GM12878 (cell line): ENCODE data around the gene CMTM4. TPM values are rescaled to one million over a fixed set of nuclear protein-coding genes. Genes with fewer than 3 reads are reported as not detected.
"Not testable (repeated sequence)": the region's sequence is repeated elsewhere in the genome, so short reads cannot be mapped to it uniquely, and the experiment has no call there.

ENCODE experiments used
- ATAC-seq: fragments of 200-7000 bp; cut with Tn5 transposase; 3 replicates; pipeline ENCODE4 v1.9.1; 2020; ENCODE audit warnings: mild to moderate bottlenecking, moderate library complexity
- BruUV-seq: library from RNA; stranded (reverse); fragments of 400-500 nt; replicated peaks from 2 replicates; lab custom pipeline; 2021; lab: Mats Ljungman, UMichigan
- CTCF ChIA-PET: fragments of 300-600 bp; sonication (Branson Sonifier 250); formaldehyde crosslinking; extraction: SDS; loops from one replicate; lab custom pipeline; 2021; ENCODE audit warnings: inconsistent platforms; lab: Yijun Ruan, JAX
- POLR2A ChIA-PET: fragments of 350-600 bp; formaldehyde crosslinking; extraction: SDS; loops from one replicate; lab custom pipeline; 2021; ENCODE audit warnings: inconsistent platforms; lab: Charles Lee
- RAD21 ChIA-PET: fragments of 300-600 bp; sonication (Branson Sonifier 250); formaldehyde crosslinking; loops from one replicate; lab custom pipeline; 2023; ENCODE audit warnings: antibody characterized with exemption; ENCODE audit not compliant: unreplicated experiment; lab: Charles Lee
- SMC1A ChIA-PET: fragments of 300-600 bp; sonication (Branson Sonifier 250); formaldehyde crosslinking; loops from one replicate; lab custom pipeline; 2023; ENCODE audit not compliant: unreplicated experiment, uncharacterized antibody; lab: Charles Lee
- DNase-seq: peaks from one replicate; pipeline ENCODE4 v3.0.0-alpha.2; 2011; ENCODE audit warnings: low read depth, low spot score
- FAIRE-seq: peaks from 3 replicates; lab custom pipeline; 2011; peaks lifted over from hg19 to GRCh38; lab: Jason Lieb, UNC
- H2AFZ ChIP-seq: 2 replicates; pipeline ENCODE4 v1.6.0; 2011; ENCODE audit warnings: low read depth, low read length, control low read depth; ENCODE audit not compliant: control insufficient read depth
- H3K27ac ChIP-seq: 2 replicates; pipeline ENCODE4 v1.5.1; 2011; ENCODE audit warnings: control low read depth; ENCODE audit not compliant: control insufficient read depth, insufficient read depth
- H3K27me3 ChIP-seq, 2 experiments: replicated peaks in 1 of 2; 2 replicates each; pipeline versions ENCODE4 v1.6.0 to v1.6.1; 2011; ENCODE audit warnings: low read length in 1 of 2; ENCODE audit not compliant: control insufficient read depth in 2 of 2, insufficient read depth in 2 of 2
- H3K36me3 ChIP-seq, 2 experiments: 2 replicates each; pipeline ENCODE4 v1.5.1; 2011; ENCODE audit warnings: low read length in 1 of 2; ENCODE audit not compliant: control insufficient read depth in 2 of 2, insufficient read depth in 2 of 2
- H3K4me1 ChIP-seq: 2 replicates; pipeline ENCODE4 v1.6.1; 2011; ENCODE audit warnings: mild to moderate bottlenecking, low read length, moderate library complexity, mixed read lengths; ENCODE audit not compliant: control insufficient read depth, insufficient read depth
- H3K4me2 ChIP-seq: 2 replicates; pipeline ENCODE4 v1.6.0; 2011; ENCODE audit warnings: control low read depth; ENCODE audit not compliant: control insufficient read depth, insufficient read depth
- H3K4me3 ChIP-seq: fragments of 200-600 bp; sonication (generic); 2 replicates; pipeline ENCODE4 v1.5.1; 2016
- H3K79me2 ChIP-seq: 2 replicates; pipeline ENCODE4 v1.6.0; 2011; ENCODE audit warnings: low read length; ENCODE audit not compliant: control insufficient read depth, insufficient read depth
- H3K9ac ChIP-seq: 2 replicates; pipeline ENCODE4 v1.8.0; 2011; ENCODE audit warnings: low read length, control low read depth, mixed read lengths; ENCODE audit not compliant: control insufficient read depth, insufficient read depth
- H3K9me3 ChIP-seq: replicated peaks from 3 replicates; pipeline ENCODE4 v1.5.1; 2011; ENCODE audit warnings: mild to moderate bottlenecking, low read length; ENCODE audit not compliant: control insufficient read depth, insufficient read depth
- H4K20me1 ChIP-seq: 2 replicates; pipeline ENCODE4 v1.6.0; 2011; ENCODE audit not compliant: control insufficient read depth, insufficient read depth
- CEBPZ ChIP-seq: fragments of 150-350 bp; IDR thresholded peaks from 2 replicates; pipeline ENCODE4 v1.6.1; 2016; ENCODE audit warnings: low read depth, low read length
- E2F8 ChIP-seq: fragments of 450-650 bp; IDR thresholded peaks from 2 replicates; pipeline ENCODE4 v1.6.1; 2018; ENCODE audit warnings: mild to moderate bottlenecking, low read depth, moderate library complexity; ENCODE audit not compliant: partially characterized antibody
- IKZF1 ChIP-seq: fragments of 450-650 bp; conservative IDR thresholded peaks from 2 replicates; pipeline ENCODE4 v1.6.1; 2017; ENCODE audit warnings: antibody characterized with exemption, mild to moderate bottlenecking
- RAD51 ChIP-seq: fragments of 450-650 bp; IDR thresholded peaks from 2 replicates; pipeline ENCODE4 v1.6.1; 2016; ENCODE audit warnings: moderate library complexity, mild to moderate bottlenecking, inconsistent platforms
- USF1 ChIP-seq: IDR thresholded peaks from 2 replicates; pipeline ENCODE4 v1.6.1; 2011; ENCODE audit warnings: borderline replicate concordance, low read depth, mild to moderate bottlenecking, moderate library complexity, mixed read lengths, low read length; ENCODE audit not compliant: insufficient read depth; ENCODE audit errors: extremely low read length
- WGBS: methylation state at CpG from one replicate; pipeline ENCODE4 v1.1.6; 2016; ENCODE audit warnings: low lambda C conversion rate; ENCODE audit not compliant: insufficient replicate concordance, insufficient coverage; ENCODE audit errors: missing lambda C conversion rate; 5-methylcytosine and 5-hydroxymethylcytosine counted together
- in situ Hi-C: fragments of 300-500 bp; cut with MboI; formaldehyde crosslinking; loops from 9 replicates; pipeline ENCODE4 v1.14.3; 2018; ENCODE audit warnings: mixed read lengths
- intact Hi-C: fragments of 100-400 bp; cut with micrococcal nuclease; formaldehyde crosslinking; loops from one replicate; pipeline ENCODE4 v1.14.2; 2022; ENCODE audit not compliant: unreplicated experiment
- polyA plus RNA-seq, 11 experiments: library from polyadenylated mRNA; depleted of rRNA in 4 of 11; unstranded in 6 of 11; stranded (reverse) in 5 of 11; fragments of >200 nt; fragmentation: Nextera tagmentation in 4 of 11; fragmentation: Illumina TruSeq in 1 of 11; extraction: Ambion mirVana in 4 of 11; extraction: Trizol in 1 of 11; gene quantifications; 1 replicate in 1 of 11; 2 replicates in 10 of 11; pipeline versions ENCODE4 v1.2.1 to v1.2.3, GENCODE V29; 2011 to 2016; ENCODE audit warnings: inconsistent platforms in 2 of 11, missing spikeins in 2 of 11, low read depth in 1 of 11
- total RNA-seq, 4 experiments: library from RNA; depleted of rRNA in 3 of 4; stranded (reverse); fragments of >200 nt in 3 of 4; fragmentation: Illumina TruSeq in 1 of 4; extraction: Trizol in 1 of 4; gene quantifications; 2 replicates each; pipeline versions ENCODE4 v1.2.1 to v1.2.3, GENCODE V29; 2013 to 2021

Gene CMTM4
- total and polyA plus RNA-seq, 10 of the 15 experiments (the other 5 are each of a cell fraction or from before 2014, with no cell fraction given) = 0.02 to 0.43 (median 0.15) TPM; not detected in 2

- in situ Hi-C loops, RAD21 ChIA-PET, H3K9me3 ChIP-seq, H3K79me2 ChIP-seq, H3K36me3 ChIP-seq, BruUV-seq, H3K4me1 ChIP-seq, CTCF ChIA-PET, DNase-seq, H3K4me3 ChIP-seq, H3K9ac ChIP-seq, intact Hi-C loops, H4K20me1 ChIP-seq, H3K4me2 ChIP-seq, H2AFZ ChIP-seq, FAIRE-seq, H3K27ac ChIP-seq, ATAC-seq, H3K27me3 ChIP-seq, POLR2A ChIA-PET, SMC1A ChIA-PET: not testable (repeated sequence)
- WGBS = 80% methylated on average over 14 of the region's 49 CpGs
These were observed 65.8 kb downstream of the CMTM4 start for GRCh38 chr16:66630561-66631260.

- BruUV-seq = no TSS peak
- 41% methylated on average over 5 of the region's 5 CpGs for WGBS
- Histone ChIP-seq H2AFZ (no peak overlapping the region), H3K27ac (no peak overlapping the region), H3K79me2 (no peaks in the 10 kb centered on the region), H3K36me3 (no peaks in the 10 kb centered on the region), H3K4me1 (no peaks in the 10 kb centered on the region), H4K20me1 (no peaks in the 10 kb centered on the region), H3K9me3 (no peaks in the 10 kb centered on the region), H3K9ac (no peak overlapping the region), H3K4me3 (no peak overlapping the region), H3K27me3 (no peaks in the 10 kb centered on the region)
- ChIA-PET POLR2A (no interaction called here), CTCF (no interaction called here), RAD21 (no interaction called here), SMC1A (no interaction called here)
- intact Hi-C loops = no loop called here
- in situ Hi-C loops = no loop called here
- FAIRE-seq = no peak
- DNase-seq = no peak
- no peak for ATAC-seq
- TF ChIP-seq IKZF1 = no peak
- TF ChIP-seq E2F8 = no peak
- no peak for TF ChIP-seq CEBPZ
- TF ChIP-seq USF1 = no peak
- TF ChIP-seq RAD51 = no peak
- TF ChIP-seq, all 136 proteins: peak for 0
- no peak overlapping the region for H3K4me2 ChIP-seq
These were observed 66.7 kb downstream of the CMTM4 start for GRCh38 chr16:66629856-66630255.
